ENCODE data around the gene ARHGAP18. TPM values are rescaled to one million over a fixed set of nuclear protein-coding genes. Genes with fewer than 3 reads are reported as not detected.

The ARHGAP18 gene
- total and polyA plus RNA-seq, 2 experiments from 2014 or later = 12.5 to 23.8 TPM

DNA sequence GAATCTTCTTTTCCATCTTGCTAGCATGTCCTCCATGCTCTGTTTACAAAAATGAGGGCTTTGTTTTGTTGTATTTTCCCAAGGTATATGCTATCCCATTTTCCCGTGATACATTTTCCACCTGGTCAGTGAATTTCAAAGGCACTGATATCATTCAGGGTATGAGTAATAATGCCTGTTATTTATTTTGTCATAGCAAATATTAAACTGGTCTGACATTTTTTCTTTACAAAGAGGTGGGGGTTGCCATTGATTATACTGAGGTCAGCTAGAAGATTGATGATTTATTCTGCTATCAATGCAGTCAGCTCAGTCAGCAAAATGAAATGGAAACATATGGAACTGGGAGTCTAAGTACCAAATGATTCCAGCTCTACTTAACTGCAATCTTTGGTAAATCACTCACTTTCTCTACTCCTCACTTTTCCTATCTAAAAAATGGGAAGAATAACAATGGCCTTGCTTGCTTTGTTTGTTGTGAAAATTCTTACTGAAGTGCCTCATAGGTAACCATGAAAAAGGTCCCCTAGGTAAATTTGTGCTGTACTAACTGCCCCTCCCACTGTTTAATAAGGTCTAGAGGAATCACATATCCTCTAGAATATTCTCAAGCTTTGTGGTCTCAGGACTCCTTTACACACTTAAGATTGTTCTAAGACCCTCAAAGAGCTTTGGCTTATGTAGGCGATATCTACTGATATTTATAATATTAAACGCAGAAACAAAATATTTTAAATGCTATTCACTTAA, 64.0 kb downstream of the ARHGAP18 start:
- Histone ChIP-seq H3K79me2 (ENCODE audit: insufficient read depth) (peaks cover 46% of the 10 kb centered on the region), H3K9me3 (ENCODE audit: low read depth) (no peaks in the 10 kb centered on the region), H3K36me3 (ENCODE audit: low read depth) (no peaks in the 10 kb centered on the region), H3K4me1 (ENCODE audit: insufficient read depth) (peaks cover 47% of the 10 kb centered on the region), H3F3A (ENCODE audit: insufficient read depth) (peaks cover 23% of the 10 kb centered on the region), H3K4me2 (ENCODE audit: unreplicated experiment) (peak overlapping the region; percentile 49), H3K27ac (no peak overlapping the region; the same call in 1 of the 2 replicates), H2AFZ (peak overlapping the region; percentile 57), H3K9ac (no peak overlapping the region), H3K27me3 (replicated peaks; ENCODE audit: insufficient read depth) (no peaks in the 10 kb centered on the region), H3K4me3 (no peak overlapping the region), H4K20me1 (ENCODE audit: insufficient read depth) (no peaks in the 10 kb centered on the region), H3K9me2 (ENCODE audit: insufficient read depth) (no peaks in the 10 kb centered on the region)
- no peak for DNase-seq
- 71 to 73% methylated on average over 3 of the region's 3 CpGs for WGBS, 2 experiments (ENCODE audit: low coverage in 1 of 2, low lambda C conversion rate in 2 of 2, missing lambda C conversion rate in 2 of 2)
- TF ChIP-seq EZH2 (IDR thresholded peaks at IDR 0.05; ENCODE audit: insufficient read depth, poor library complexity, severe bottlenecking) (no peak), EZH2phosphoT487 (IDR thresholded peaks at IDR 0.05; ENCODE audit: insufficient read depth, low read depth) (no peak)
- in situ Hi-C loops (cut with MboI) = no loop called here

DNA sequence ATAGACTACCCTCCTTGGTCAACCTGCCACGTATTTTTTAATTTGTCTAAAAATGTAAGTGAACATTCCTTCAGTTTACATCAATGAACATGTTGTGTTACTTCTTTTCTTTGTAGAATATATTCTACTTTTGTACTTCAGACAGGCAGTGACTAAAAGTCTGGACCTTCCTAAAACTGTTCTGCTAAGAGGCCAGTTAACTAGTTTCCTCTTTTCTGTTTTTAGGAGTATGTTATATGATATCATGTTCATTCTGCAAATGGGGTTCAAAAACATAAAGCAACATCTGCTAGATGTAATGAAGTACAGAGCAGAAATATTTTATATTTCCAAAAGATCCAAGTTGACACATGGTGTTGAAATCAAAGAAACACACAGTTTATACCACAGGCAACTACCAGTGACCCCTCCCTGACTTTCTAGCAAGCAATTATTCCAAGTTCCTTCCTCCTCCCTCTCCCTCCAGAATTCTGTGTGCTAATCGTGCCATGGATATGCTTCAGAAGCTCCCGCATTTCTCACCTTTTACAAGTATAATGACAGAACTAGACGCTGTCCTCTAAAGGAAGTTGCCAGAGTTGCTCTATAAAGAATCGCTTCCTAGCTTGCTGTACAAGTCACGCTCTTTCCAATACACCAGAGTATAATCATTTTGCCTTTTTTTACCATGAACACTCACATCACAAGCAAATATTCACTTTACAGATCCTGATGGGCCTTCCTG, 64.7 kb downstream of the ARHGAP18 start:
- TF ChIP-seq EZH2phosphoT487 (IDR thresholded peaks at IDR 0.05; ENCODE audit: insufficient read depth, low read depth) (no peak), EZH2 (IDR thresholded peaks at IDR 0.05; ENCODE audit: insufficient read depth, poor library complexity, severe bottlenecking) (no peak)
- H3K27me3 ChIP-seq (replicated peaks; ENCODE audit: insufficient read depth) = no peaks in the 10 kb centered on the region
- WGBS, 2 experiments (ENCODE audit: low coverage in 1 of 2, low lambda C conversion rate in 2 of 2, missing lambda C conversion rate in 2 of 2) = 68 to 75% methylated on average over 6 of the region's 6 CpGs
- H3K79me2 ChIP-seq (ENCODE audit: insufficient read depth) = peaks cover 46% of the 10 kb centered on the region
- H4K20me1 ChIP-seq (ENCODE audit: insufficient read depth) = no peaks in the 10 kb centered on the region
- peaks cover 51% of the 10 kb centered on the region for H3K4me1 ChIP-seq (ENCODE audit: insufficient read depth)
- in situ Hi-C loops (cut with MboI) = no loop called here
- no peak overlapping the region; the same call in 1 of the 2 replicates for H3K9ac ChIP-seq
- H3K36me3 ChIP-seq (ENCODE audit: low read depth) = peaks cover 4% of the 10 kb centered on the region; the same call in 1 of the 2 replicates
- peak overlapping the region; percentile 49 for H3K4me2 ChIP-seq (ENCODE audit: unreplicated experiment)
- no peaks in the 10 kb centered on the region for H3K9me2 ChIP-seq (ENCODE audit: insufficient read depth)
- peak overlapping the region; percentile 13; the same call in 1 of the 2 replicates for H3K4me3 ChIP-seq
- H3K9me3 ChIP-seq (ENCODE audit: low read depth) = no peaks in the 10 kb centered on the region
- peaks cover 30% of the 10 kb centered on the region for H3F3A ChIP-seq (ENCODE audit: insufficient read depth)
- DNase-seq = no peak
- H3K27ac ChIP-seq = peak overlapping the region; percentile 29
- no peak overlapping the region for H2AFZ ChIP-seq

GRCh38 chr6:129644567-129645015, 65.4 kb downstream of the ARHGAP18 start:
- Histone ChIP-seq H3K4me2 (ENCODE audit: unreplicated experiment) (peak overlapping the region; percentile 49), H3K79me2 (ENCODE audit: insufficient read depth) (peaks cover 39% of the 10 kb centered on the region), H3K27me3 (replicated peaks; ENCODE audit: insufficient read depth) (no peaks in the 10 kb centered on the region), H4K20me1 (ENCODE audit: insufficient read depth) (no peaks in the 10 kb centered on the region), H3F3A (ENCODE audit: insufficient read depth) (peaks cover 33% of the 10 kb centered on the region), H3K36me3 (ENCODE audit: low read depth) (peaks cover 7% of the 10 kb centered on the region; the same call in 1 of the 2 replicates), H3K4me1 (ENCODE audit: insufficient read depth) (peaks cover 51% of the 10 kb centered on the region), H3K4me3 (peak overlapping the region; percentile 13), H3K9me2 (ENCODE audit: insufficient read depth) (no peaks in the 10 kb centered on the region), H3K9me3 (ENCODE audit: low read depth) (no peaks in the 10 kb centered on the region), H3K9ac (no peak overlapping the region), H2AFZ (no peak overlapping the region), H3K27ac (peak overlapping the region; percentile 29)
- peak; percentile 52 for DNase-seq
- 50 to 72% methylated on average over 1 of the region's 1 CpG for WGBS, 2 experiments (ENCODE audit: low coverage in 1 of 2, low lambda C conversion rate in 2 of 2, missing lambda C conversion rate in 2 of 2)
- in situ Hi-C loops (cut with MboI) = no loop called here
- no peak for TF ChIP-seq EZH2 (IDR thresholded peaks at IDR 0.05; ENCODE audit: insufficient read depth, poor library complexity, severe bottlenecking)

DNA sequence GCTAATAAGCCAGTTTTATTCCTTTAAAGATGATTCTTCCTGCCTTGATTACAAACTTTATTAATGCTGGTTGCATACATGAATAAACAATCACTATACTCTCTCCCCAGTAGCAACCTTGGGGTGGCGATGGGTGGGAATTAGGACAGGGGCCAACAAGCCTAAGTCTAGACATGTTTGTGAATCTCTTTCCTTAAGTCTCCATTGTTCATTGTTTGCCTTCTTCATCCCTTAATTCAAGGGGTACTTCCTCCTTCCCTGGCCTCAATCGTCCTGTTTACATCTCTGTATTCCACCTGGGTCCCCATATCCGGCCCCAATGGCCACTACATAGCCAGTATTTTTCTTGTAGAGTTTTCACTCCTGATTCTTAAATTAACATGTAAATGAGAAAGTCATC, 66.0 kb downstream of the ARHGAP18 start:
- Histone ChIP-seq H3K9me2 (ENCODE audit: insufficient read depth) (no peaks in the 10 kb centered on the region), H3F3A (ENCODE audit: insufficient read depth) (peaks cover 33% of the 10 kb centered on the region), H4K20me1 (ENCODE audit: insufficient read depth) (no peaks in the 10 kb centered on the region), H3K9me3 (ENCODE audit: low read depth) (no peaks in the 10 kb centered on the region), H3K4me1 (ENCODE audit: insufficient read depth) (peaks cover 51% of the 10 kb centered on the region), H2AFZ (no peak overlapping the region), H3K4me3 (no peak overlapping the region), H3K27ac (peak overlapping the region; percentile 29; the same call in 1 of the 2 replicates), H3K36me3 (ENCODE audit: low read depth) (peaks cover 7% of the 10 kb centered on the region; the same call in 1 of the 2 replicates), H3K9ac (no peak overlapping the region), H3K4me2 (ENCODE audit: unreplicated experiment) (peak overlapping the region; percentile 49), H3K27me3 (replicated peaks; ENCODE audit: insufficient read depth) (no peaks in the 10 kb centered on the region), H3K79me2 (ENCODE audit: insufficient read depth) (peaks cover 35% of the 10 kb centered on the region)
- no peak for TF ChIP-seq EZH2phosphoT487 (IDR thresholded peaks at IDR 0.05; ENCODE audit: insufficient read depth, low read depth)
- TF ChIP-seq EZH2 (IDR thresholded peaks at IDR 0.05; ENCODE audit: insufficient read depth, poor library complexity, severe bottlenecking) = no peak
- no peak for DNase-seq
- in situ Hi-C loops (cut with MboI) = no loop called here
- WGBS, 2 experiments (ENCODE audit: low coverage in 1 of 2, low lambda C conversion rate in 2 of 2, missing lambda C conversion rate in 2 of 2) = 100% methylated on average over 3 of the region's 3 CpGs
